Ovary (tissue), 3 donors: ENCODE results near the gene TNPO1.

Experiments used
- EP300 ChIP-seq: sonication (generic); formaldehyde crosslinking; IDR thresholded peaks from one replicate; pipeline ENCODE4 v1.6.1; 2017; ENCODE audit warnings: antibody characterized with exemption
- POLR2A ChIP-seq: fragments of 450-650 bp; IDR thresholded peaks from one replicate; pipeline ENCODE4 v1.6.1; 2017; ENCODE audit warnings: antibody characterized with exemption, mild to moderate bottlenecking, moderate library complexity
- TF ChIP-seq, protein P1 (sequence below), 3 donors: fragments of 450-650 bp in 2 of 3; fragments of 200-600 bp in 1 of 3; IDR thresholded peaks; one replicate each; pipeline versions ENCODE4 v1.5.1 to v1.8.0; 2016 to 2022; ENCODE audit warnings: antibody characterized with exemption in 3 of 3, mild to moderate bottlenecking in 1 of 3
- donor health status: DM: no; HTN: no; CAD: no.

DNA sequence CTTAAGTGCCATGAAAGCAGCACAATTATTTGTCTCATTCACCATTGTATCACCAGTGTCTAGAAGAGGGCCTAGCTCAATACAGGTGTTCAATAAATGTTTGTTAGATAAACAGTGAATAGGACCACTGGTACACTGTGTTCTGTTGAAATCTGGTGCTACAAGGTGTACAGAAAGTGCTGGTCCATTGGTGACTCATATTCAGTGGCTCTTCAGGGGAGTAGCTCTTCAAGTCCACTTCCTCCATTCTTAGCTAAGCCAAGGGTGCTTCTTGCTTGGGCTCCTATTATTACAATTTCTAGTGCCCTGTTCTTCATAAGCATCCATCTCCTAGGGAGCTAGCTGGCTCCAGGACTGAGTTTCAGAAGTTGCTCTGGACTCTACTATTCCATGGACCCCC is 133.0 kb downstream of the TNPO1 start:
- TF ChIP-seq, protein P1, sequence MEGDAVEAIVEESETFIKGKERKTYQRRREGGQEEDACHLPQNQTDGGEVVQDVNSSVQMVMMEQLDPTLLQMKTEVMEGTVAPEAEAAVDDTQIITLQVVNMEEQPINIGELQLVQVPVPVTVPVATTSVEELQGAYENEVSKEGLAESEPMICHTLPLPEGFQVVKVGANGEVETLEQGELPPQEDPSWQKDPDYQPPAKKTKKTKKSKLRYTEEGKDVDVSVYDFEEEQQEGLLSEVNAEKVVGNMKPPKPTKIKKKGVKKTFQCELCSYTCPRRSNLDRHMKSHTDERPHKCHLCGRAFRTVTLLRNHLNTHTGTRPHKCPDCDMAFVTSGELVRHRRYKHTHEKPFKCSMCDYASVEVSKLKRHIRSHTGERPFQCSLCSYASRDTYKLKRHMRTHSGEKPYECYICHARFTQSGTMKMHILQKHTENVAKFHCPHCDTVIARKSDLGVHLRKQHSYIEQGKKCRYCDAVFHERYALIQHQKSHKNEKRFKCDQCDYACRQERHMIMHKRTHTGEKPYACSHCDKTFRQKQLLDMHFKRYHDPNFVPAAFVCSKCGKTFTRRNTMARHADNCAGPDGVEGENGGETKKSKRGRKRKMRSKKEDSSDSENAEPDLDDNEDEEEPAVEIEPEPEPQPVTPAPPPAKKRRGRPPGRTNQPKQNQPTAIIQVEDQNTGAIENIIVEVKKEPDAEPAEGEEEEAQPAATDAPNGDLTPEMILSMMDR (IDR thresholded peaks at IDR 0.05): no peak
- TF ChIP-seq EP300: no peak
- TF ChIP-seq POLR2A: no peak
